Peyer's patch (tissue), 4 donors: ENCODE data around the gene HTRA3.

Source experiments
- CTCF ChIP-seq, 6 experiments: fragments of 450-650 bp in 4 of 6; fragments of 200-600 bp in 2 of 6; sonication (generic) in 1 of 6; IDR thresholded peaks; one replicate each; pipeline ENCODE4 v1.5.1; 2017 to 2019; ENCODE audit warnings: antibody characterized with exemption in 6 of 6, mild to moderate bottlenecking in 3 of 6, moderate library complexity in 1 of 6
- POLR2A ChIP-seq, 2 donors: fragments of 450-650 bp; IDR thresholded peaks; one replicate each; pipeline ENCODE4 v1.5.1; 2017; ENCODE audit warnings: antibody characterized with exemption in 2 of 2, mild to moderate bottlenecking in 2 of 2, moderate library complexity in 2 of 2

- TF ChIP-seq CTCF (IDR thresholded peaks at IDR 0.05) (no peak), POLR2A (IDR thresholded peaks at IDR 0.05) (no peak)
These were observed 37.0 kb downstream of the HTRA3 start for GRCh38 chr4:8306511-8307021.
